Sigmoid colon (tissue), 3 donors: Measurements from ENCODE around the gene LRRFIP1.

Experiments
- CTCF ChIP-seq, 4 experiments: fragments of 450-650 bp in 3 of 4; fragments of 200-600 bp in 1 of 4; IDR thresholded peaks; one replicate each; pipeline ENCODE4 v1.5.1; 2016 to 2019; ENCODE audit warnings: antibody characterized with exemption in 4 of 4, mild to moderate bottlenecking in 3 of 4, moderate library complexity in 2 of 4
- POLR2A ChIP-seq, 2 donors: fragments of 450-650 bp; IDR thresholded peaks; one replicate each; pipeline ENCODE4 v1.6.1; 2016; ENCODE audit warnings: antibody characterized with exemption in 2 of 2, mild to moderate bottlenecking in 2 of 2, moderate library complexity in 2 of 2

GRCh38 chr2:237739101-237739500, 111.7 kb downstream of the LRRFIP1 start:
- TF ChIP-seq POLR2A (IDR thresholded peaks at IDR 0.05) (peak; percentile 17 to 39), CTCF (IDR thresholded peaks at IDR 0.05) (no peak)
